OCI-LY3 (cell line): ENCODE data around the gene DYRK3.

Experiments
- CTCF ChIP-seq: fragments of 200-600, 300-600 bp; sonication (generic); IDR thresholded peaks from 2 replicates; pipeline ENCODE4 v1.5.1; 2014; ENCODE audit warnings: antibody characterized with exemption, low read length, low read depth
- EZH2phosphoT487 ChIP-seq: fragments of 200-600 bp; shearing (Covaris generic); IDR thresholded peaks from 2 replicates; pipeline ENCODE4 v1.6.1; 2018; ENCODE audit warnings: antibody characterized with exemption, mixed run types, low read depth

- TF ChIP-seq CTCF: no peak
- TF ChIP-seq EZH2phosphoT487: no peak
These were observed 50.6 kb downstream of the DYRK3 start for GRCh38 chr1:206685769-206686477.
